B cell (primary cell): ENCODE results near the gene P4HA2.

Experiments used
- EZH2 ChIP-seq: IDR thresholded peaks from 2 replicates; pipeline ENCODE4 v1.6.1; 2012; ENCODE audit warnings: borderline replicate concordance, low read depth, mild to moderate bottlenecking, moderate library complexity, low read length; ENCODE audit not compliant: insufficient read depth, poor library complexity, severe bottlenecking
- TF ChIP-seq, protein P1 (sequence below): fragments of 200-600 bp; IDR thresholded peaks from one replicate; pipeline ENCODE4 v1.8.0; 2022; ENCODE audit warnings: antibody characterized with exemption, mild to moderate bottlenecking

DNA sequence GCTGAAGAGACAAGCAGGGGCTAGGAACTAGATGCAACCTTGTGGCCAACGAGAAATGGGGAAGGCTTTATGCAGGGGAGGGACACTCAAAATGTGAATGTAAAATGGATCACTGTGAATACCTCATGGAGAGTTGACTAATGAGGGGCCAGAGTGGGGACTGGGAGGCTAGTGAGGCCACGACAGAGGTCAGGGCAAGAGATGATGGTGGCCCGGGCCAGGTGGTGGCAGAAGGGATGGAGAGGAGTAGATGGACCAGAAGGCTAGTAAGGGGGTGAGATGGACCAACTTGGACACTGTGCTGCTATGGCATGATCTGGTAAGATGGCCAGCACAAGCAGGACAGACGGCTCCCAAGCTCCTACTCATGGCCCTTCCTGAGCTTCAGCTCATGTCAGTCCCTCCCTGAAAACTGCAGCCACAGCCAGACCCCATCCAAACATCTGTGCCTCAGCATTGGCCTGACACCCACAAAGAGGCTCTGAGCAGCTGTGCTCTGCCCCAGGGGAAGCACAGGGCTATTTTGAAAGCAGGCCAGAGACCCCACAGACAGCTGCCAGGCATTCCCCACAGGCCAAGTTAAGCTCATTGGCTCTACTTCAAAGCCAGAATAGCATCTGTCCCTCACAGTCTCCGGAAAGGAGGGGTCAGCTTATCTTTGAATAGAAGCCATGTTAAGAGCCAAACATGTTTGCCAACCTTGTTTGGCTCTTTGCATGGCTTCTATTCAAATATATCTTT lies 22.1 kb downstream of the P4HA2 start:
- TF ChIP-seq, protein P1, sequence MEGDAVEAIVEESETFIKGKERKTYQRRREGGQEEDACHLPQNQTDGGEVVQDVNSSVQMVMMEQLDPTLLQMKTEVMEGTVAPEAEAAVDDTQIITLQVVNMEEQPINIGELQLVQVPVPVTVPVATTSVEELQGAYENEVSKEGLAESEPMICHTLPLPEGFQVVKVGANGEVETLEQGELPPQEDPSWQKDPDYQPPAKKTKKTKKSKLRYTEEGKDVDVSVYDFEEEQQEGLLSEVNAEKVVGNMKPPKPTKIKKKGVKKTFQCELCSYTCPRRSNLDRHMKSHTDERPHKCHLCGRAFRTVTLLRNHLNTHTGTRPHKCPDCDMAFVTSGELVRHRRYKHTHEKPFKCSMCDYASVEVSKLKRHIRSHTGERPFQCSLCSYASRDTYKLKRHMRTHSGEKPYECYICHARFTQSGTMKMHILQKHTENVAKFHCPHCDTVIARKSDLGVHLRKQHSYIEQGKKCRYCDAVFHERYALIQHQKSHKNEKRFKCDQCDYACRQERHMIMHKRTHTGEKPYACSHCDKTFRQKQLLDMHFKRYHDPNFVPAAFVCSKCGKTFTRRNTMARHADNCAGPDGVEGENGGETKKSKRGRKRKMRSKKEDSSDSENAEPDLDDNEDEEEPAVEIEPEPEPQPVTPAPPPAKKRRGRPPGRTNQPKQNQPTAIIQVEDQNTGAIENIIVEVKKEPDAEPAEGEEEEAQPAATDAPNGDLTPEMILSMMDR = no peak
- no peak for TF ChIP-seq EZH2
